SK-MEL-5 (cell line): ENCODE results near the gene GLP1R. TPM values are rescaled to one million over a fixed set of nuclear protein-coding genes. Genes with fewer than 3 reads are reported as not detected.
A peak's percentile ranks its signal among the peaks of the same experiment; 100 is the strongest.
"Not testable (repeated sequence)": the region's sequence is repeated elsewhere in the genome, so short reads cannot be mapped to it uniquely, and the experiment has no call there.

Source experiments
- DNase-seq: peaks from one replicate; pipeline ENCODE4 v3.0.0-alpha.2; 2016; ENCODE audit warnings: low read depth, low spot score
- in situ Hi-C: cut with HindIII; loops from 2 replicates; pipeline ENCODE4 v1.10.0; 2016; ENCODE audit warnings: low sequenced_read_pairs, high pct_unique_total_duplicates, low pct_unique_long_range_greater_than_20kb
- total RNA-seq: library from RNA; depleted of rRNA; stranded (reverse); fragments of >200 nt; shearing (Covaris generic); gene quantifications from 2 replicates; pipeline ENCODE4 v1.2.3, GENCODE V29; 2014

The GLP1R gene
- total RNA-seq, 1 experiment from 2014 or later = not detected

DNA sequence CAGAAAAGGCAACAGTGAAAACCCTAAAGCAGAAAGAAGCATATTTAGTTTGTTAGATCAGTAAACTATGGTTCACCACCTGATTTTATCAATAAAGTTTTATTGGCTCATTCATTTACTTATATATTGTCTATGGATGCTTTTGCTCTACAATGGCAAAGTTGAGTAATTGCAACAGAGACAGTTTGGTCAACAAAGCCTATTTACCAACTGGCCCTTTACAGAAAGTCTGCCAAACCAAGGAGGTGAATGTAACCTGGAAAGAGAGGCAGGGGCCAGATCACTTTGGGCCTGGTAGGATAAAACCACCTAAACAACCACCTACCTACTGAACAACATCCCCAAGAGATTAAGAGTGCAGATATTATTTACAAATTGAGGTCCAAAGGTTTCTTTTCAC lies 47.0 kb downstream of the GLP1R start:
- in situ Hi-C loops = no loop called here
- no peak for DNase-seq

DNA sequence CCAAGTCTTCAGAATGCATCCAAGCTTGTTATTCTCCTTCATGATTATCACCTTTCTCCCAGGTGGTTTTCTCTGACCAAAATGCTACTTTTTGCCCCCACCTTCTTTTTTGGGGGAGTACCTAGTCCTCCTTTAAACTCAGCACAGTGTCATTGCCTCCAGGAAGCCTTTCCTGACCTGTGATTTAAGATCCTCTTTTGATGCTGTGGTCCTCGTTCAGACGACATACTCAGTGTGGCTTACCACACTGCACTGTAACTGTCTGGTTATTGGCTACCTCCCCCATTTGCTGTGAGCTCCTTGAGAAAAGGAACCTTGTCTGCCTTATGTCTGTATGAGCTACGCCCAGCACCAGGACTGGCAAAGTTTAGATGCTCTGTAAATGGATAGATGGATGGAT lies 51.8 kb downstream of the GLP1R start:
- in situ Hi-C loops = no loop called here

DNA sequence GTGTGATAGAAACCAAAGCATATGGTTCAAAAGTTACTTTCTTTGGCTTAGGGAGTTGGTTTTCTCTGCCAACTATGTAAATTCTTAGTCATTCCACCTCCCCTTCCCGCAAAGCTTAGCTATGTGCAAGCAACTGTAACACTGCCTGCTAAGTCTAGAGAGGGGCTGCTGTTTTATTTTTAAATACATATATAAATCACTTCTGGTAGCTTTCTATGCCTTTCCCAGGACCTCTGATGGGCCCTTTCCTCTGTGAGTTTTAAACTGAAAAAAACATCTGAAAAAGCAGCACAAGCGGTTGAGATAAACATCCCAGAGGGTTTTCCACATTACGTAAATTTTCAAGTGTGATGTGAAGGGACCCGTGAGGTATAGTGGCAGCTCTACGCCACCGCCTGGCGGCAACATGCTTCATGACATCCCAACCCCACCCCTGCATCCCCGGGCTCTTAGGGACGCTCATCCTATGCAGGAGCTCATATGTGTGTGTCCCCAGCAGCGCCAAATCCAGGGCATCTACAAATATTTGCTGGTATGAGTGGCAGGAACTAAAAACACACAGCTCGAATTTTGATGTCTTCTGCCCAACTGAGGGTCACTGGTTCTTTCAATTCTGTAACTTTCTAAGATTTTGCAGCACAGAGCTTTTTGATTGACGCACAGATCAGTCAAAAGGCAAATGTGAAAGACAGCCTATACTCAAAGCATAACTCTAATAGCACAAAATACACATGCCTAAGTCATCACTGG lies 53.7 kb downstream of the GLP1R start:
- peak; percentile 64 for DNase-seq
- in situ Hi-C loops = no loop called here

More for the DNA sequence above, 51.8 kb downstream of the GLP1R start:
- DNase-seq = no peak

DNA sequence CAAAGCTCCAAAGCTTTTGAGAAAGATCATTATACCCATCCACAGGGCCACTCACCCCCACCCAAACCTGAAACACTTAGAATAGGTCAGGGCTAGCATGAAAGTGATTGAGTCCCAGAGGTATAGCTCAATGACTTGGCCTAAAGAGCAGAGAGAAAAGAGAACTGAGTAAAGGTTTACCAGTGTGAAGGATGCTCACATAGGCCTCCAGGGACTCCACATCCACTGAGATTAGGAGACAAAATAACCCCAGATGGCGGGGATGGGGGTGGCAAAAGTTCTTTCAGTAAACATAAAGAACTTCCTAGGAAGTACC lies 54.2 kb downstream of the GLP1R start:
- in situ Hi-C loops = no loop called here
- DNase-seq = no peak

DNA sequence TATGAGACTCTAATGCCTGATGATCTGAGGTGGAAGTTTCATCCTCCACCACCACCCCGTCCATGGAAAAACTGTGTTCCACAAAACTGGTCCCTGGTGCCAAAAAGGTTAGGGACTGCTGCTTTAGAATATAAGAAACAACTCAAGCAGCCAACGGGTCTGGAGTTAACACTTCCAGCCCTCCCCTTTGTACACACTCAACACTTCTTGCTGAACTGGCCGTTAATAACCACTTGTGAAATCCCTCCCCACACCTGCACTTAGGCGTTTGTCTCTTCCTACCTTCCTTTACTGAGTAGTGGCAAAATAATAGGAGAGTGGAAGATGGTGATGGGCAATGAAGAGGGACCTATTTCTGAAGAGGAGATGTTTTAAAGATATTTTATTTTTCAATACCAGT lies 55.9 kb downstream of the GLP1R start:
- no peak for DNase-seq
- in situ Hi-C loops = no loop called here

DNA sequence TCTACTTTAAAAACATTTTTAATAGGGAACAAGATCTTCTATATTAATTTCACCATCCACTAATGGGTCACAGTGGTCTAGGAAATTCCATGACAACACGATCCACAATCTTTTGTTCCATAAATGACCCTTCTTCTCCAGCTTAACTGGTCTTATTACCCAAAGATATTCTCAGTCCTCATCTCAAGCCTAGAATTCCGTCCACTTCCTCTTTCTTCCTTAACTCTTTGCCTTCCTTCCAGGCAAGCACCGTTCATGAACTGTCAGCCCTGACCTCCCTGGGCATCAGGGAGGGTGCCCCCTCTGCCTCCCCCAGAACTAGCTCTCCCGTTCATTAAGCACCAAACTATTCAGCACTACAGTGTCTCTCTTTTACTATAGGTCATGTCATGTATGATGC lies 58.5 kb downstream of the GLP1R start:
- DNase-seq = no peak
- in situ Hi-C loops = no loop called here

DNA sequence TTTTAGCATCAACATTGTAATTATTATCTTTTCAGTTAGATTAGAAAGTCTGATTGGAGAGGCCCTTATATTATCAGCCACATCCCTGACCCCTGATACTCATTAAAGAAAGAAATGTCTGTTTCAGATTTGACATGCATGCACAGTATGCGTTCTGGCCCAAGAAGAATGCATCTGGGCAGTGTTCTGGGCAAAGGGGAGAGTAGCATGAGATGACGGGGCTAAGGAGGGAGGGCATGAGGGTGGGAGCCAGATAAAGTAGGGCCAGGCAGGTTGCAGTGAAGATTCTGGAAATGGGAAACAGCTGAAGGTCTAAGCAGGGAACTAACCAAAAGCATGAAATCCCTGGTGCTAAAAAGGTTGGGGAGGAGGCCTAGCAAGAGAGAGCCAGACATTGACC lies 59.1 kb downstream of the GLP1R start:
- DNase-seq = no peak
- in situ Hi-C loops = no loop called here

DNA sequence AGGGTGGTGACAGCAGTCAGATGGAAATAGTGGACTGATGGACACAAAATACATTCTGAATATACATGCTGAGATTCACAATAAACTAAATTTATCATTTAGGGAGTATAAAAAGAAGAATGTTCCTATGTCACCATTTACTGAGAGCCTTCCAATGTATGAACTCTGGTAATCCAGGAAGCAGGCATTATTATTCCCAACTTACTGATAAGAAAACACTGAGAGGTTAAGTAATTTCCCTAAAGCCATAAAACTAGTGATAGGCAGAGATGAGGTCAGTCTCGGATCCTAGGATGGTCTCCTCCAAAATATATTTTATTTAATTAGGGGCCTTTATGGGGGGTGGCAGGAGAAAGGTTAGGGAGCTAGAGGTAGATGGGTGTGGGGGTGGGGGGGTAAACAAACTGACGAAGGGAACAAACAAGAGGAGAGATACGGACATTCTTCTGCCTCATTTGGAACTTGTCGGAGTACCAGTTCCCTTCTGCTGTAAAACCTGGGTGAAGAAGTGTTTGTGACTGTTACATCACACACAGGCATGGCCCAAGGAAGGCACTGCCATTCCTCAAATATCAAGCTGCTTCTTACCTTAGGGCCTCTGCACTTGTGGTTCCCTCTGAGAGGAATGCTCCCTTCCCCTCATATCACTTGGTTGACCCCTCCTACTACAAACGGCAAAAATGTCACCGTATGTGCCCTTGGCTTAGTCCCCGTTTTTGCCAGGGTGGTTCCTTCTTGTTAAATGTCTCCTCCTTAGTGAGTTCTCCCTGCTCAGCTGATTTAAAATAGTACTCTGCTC lies 59.7 kb downstream of the GLP1R start:
- in situ Hi-C loops = no loop called here

DNA sequence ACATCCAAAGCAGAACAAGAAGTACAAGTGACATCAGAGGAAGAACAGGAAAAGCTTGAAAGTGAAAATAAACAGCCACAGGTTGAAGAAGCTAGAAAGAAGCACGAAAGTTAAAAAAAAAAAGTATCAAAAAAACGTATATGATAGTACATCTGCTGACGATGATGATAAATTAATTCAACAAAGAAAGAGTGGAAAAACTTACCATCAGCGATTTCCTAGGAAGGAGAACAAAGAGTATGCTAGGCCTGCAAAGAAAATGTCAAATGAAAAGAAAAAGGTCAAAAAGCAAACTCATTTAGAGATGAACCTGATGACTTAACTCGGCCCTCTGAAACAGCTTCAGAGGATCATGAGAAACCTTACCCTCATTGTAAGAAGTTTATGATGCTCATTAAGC lies 62.7 kb downstream of the GLP1R start:
- in situ Hi-C loops = no loop called here
- DNase-seq = no peak

More for the DNA sequence above, 59.7 kb downstream of the GLP1R start:
- DNase-seq = no peak

DNA sequence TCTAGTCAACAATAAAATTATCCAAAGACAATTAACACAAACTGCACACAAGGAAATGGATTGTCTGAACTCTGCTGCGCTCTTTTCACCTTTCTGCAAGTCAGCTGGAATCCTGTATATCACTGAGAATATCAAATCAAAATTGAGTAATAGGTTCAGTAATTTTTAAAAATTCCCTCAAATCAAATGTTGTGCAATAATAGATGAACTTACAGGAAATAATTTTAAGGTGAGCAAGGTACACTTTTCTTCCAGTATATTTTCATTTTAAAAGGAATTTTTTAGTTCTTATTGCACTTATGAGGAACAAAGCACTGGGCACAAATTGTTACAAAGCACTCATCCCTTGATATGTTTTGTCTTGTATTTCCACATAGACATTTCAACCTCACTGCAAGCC lies 65.2 kb downstream of the GLP1R start:
- in situ Hi-C loops = no loop called here
- no peak for DNase-seq

DNA sequence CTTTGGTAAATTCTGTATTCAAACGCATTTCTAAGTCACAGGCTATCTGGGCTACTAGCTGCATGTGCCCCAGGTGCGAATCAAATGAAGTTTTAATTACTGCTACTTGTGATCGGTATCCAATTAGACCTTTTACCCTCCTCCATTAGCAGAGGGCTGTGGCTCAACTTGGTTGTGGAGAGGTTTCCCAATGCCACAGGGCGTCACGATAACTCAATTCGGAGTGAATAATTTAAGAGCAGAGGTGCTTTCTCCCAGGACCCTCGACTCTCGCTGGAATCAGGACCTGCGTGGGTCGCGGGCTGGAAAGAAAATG lies 65.8 kb downstream of the GLP1R start:
- in situ Hi-C loops = no loop called here
- no peak for DNase-seq

DNA sequence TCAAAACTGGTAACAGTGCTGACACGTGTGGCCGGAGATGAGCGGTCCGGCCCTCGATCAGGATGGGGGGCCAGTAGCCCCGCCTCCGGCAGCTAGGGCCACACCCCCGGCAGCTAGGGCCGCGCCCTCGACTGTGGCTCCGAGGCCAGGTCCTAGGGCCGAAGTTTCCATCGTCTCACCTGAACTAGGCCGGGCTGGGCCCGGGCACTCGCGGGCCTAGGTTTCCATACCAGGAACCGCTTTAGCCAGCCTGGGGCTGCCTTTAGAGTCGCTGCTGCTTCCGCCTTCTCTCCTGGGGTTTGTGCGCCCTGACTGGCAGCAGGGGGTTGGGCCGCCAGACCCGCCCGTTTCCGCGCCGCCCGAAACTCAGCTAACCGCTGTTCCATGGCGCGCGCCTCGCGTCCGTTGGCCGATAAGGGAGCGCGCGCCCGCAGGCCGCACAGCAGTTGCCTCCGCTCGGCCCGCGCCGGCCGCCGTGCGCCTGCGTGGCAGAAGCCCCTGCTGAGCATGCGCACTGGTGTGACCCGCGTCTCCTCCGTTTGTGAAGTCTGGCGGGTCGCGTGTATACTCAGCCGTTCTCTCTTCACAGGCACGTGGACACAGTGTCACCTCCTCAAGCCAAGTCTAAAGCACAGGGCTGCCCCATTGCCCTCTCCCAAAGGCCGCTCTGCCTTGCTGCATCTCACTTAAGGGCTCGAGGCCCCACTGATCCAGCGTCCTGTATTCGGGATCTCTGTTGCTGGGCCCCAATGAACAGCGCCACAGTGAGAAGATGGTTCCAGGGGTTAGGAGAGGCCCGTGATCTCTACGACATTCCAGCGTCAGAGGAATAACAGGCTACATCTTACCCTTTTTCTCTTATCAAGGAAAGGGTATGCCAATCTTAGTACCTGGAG lies 66.4 kb downstream of the GLP1R start, which contains the start of gene SAYSD1:
SAYSD1 (minus strand) TSS at position 483 of the 896 bp plus-strand sequence; CDS start at position 386, 97 bp downstream.
- peak; percentile 91 for DNase-seq
- in situ Hi-C loops = no loop called here

DNA sequence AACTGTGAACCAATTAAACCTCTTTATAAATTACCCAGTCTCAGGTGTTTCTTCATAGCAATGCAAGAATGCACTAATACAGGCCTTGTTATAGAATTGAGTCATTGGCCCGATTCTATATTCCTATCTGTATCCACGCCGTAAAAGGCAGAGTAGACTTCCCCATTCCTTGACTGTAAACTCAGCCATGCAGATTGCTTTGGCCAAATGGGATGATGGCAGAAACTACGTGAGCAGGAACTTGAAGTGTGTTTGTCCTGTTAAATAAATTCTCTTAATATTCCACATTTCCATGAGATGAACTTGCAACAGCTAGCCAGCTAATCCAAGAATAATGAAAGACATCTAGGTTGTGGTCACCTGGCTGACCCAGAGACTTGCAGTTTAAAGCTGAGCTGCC lies 70.3 kb downstream of the GLP1R start:
- no peak for DNase-seq

DNA sequence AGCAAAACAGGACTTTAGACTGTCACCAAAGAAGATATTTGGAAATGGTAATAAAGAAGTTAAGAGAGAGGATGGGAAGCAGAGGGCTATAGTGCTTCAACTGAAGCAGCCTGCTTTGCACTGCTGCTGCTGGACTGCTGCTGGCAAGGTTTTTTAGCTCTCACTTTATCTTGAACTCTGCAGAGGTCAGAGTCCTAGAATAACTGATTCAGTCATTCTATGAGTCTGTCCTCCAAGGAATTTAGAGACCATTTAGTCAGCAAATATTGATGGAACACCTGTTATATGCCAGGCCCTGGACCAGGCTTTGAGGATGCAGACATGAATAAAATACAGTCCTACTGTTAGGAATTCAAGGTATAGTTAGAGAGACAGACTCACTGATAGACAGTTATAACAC lies 75.5 kb downstream of the GLP1R start:
- in situ Hi-C loops = no loop called here
- DNase-seq = no peak

More for the DNA sequence above, 70.3 kb downstream of the GLP1R start:
- in situ Hi-C loops = no loop called here

DNA sequence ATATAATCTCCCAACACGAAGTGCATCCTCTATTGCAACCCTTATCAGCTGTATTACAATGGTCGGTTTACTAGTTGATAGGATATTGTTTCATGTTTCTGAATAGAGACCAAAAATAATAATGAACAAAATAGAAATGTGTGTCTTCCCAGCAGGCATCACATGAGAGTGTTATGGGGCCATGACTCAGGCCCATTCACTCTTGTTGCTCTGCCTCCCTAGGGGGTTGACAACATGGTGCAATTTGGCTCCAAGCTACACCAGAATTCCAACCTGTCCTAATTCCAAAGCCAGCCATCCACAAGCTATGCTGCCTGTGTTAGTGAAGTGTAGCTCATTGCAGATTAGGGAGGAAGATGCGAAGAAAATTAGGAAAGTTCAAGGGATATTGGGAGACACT lies 79.5 kb downstream of the GLP1R start:
- in situ Hi-C loops = no loop called here
- DNase-seq = peak; percentile 46

DNA sequence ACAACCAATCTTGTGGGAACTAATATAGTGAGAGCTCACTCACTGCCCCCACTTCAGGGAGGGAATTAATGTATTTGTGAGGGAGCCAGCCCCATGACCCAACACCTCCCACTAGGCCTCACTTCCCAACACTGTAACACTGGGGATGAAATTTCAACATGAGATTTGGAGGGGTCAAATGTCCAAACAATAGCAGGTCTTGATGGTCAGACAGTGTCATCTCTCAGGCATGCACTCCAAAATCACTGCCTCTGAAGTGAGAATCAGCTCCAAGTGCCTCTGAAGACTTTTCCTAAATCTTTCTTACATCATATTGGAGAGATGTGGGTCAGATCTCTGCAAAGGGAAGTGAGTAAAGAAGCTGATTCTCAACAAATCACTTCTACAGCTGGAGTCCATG lies 80.3 kb downstream of the GLP1R start:
- DNase-seq = no peak
- in situ Hi-C loops = no loop called here

DNA sequence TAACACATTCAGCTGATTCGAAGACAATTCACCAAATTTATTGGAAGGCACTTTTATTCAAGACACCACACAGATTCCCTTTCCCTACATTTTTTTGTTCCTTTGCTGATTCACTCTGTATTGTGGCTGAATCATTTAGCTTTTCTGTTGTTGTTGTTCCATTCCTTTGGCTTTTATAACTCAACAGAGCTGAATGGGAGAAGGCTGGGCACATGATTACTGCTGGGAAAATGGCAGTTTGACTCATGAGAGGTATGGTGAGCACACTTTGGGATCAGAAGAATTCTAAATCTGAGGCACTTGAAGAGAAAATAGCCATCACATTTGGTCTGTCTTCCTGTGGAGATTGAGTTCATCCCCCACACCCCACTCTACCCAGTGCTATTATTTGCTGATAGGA lies 82.1 kb downstream of the GLP1R start:
- in situ Hi-C loops = no loop called here
- no peak for DNase-seq

DNA sequence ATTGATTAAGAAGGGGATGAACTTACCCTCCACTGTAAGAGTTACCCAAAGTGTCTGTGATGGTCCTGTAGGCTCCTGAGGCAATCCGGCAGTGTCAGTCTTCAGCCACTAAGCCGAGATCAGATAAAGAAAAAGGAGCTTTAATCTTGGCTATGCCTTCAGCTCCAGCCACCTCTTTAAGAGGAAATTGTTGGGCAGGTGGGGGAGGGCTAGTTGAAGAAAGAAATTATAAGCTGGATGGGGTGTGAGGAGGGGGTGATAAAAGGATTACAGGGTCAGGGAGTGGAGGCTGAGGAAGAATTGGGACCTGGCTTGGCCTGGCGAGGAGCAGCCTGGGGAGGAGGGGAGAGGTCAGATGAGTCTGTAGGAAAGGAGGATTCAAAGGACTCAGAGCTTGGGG lies 86.2 kb downstream of the GLP1R start:
- DNase-seq, in situ Hi-C loops: not testable (repeated sequence)
